ENCODE data around the gene BNC2. TPM values are rescaled to one million over a fixed set of nuclear protein-coding genes. Genes with fewer than 3 reads are reported as not detected.
A peak's percentile ranks its signal among the peaks of the same experiment; 100 is the strongest.

BNC2 gene
- total RNA-seq, 1 experiment from 2014 or later: 43.6 TPM

DNA sequence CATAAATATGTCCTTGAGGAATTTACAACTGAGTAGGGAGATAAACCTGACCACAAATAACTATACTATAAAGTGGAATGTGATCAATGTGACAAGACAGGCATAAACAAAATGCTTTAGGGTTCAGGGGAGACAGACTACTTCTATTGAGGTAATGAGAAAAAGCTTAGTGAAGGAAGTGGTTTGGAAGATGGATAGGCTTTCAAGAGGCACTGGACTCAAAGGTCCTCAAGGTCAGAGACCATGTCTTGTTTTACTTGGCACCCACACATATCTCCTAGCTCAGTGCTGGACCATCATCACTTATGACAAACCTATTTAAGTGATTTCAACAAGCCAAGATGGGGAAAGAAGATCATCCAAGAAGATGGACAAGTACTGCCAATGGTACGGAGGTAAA is 257.8 kb downstream of the BNC2 start:
- WGBS (ENCODE audit: extremely low coverage, insufficient read length, low lambda C conversion rate): no CpG with 5 or more reads among the region's 1 CpG
- peak overlapping the region in 1 of 3 experiments; percentile 16; a peak in 3 of 7 replicates for H3K27ac Mint-ChIP-seq

More for the DNA sequence above, 257.8 kb downstream of the BNC2 start:
- no peaks in the 10 kb centered on the region for H3K36me3 Mint-ChIP-seq (ENCODE audit: insufficient read depth in 1 of 3, low read depth in 3 of 3)
- no peak overlapping the region for H3K18ac ChIP-seq (ENCODE audit: insufficient read length, low read depth, low read length)
- H2AK5ac ChIP-seq (ENCODE audit: insufficient read length, low read length): no peak overlapping the region
- DNase-seq: no peak
- H4K5ac ChIP-seq (ENCODE audit: insufficient read length, low read depth, low read length): no peak overlapping the region
- no peaks in the 10 kb centered on the region for H3K27me3 ChIP-seq (ENCODE audit: insufficient read depth, low read length)
- no peak overlapping the region for H2AFZ ChIP-seq (ENCODE audit: low read length)
- no peak overlapping the region for H2BK5ac ChIP-seq (ENCODE audit: insufficient read length, low read length)
- no peaks in the 10 kb centered on the region for H3K9me3 Mint-ChIP-seq
- H3K27ac ChIP-seq (ENCODE audit: insufficient read length, low read depth, low read length): no peak overlapping the region
- peaks cover 55 to 59% of the 10 kb centered on the region in 2 experiments for H3K4me1 Mint-ChIP-seq
- no peaks in the 10 kb centered on the region for H4K20me1 ChIP-seq (ENCODE audit: control insufficient read depth, insufficient read depth, insufficient read length)
- H3K4me2 ChIP-seq (ENCODE audit: insufficient read depth, insufficient read length, low read length): no peak overlapping the region
- no peak overlapping the region for H3K9ac ChIP-seq (ENCODE audit: extremely low read depth, insufficient read length, low read length)
- H2BK15ac ChIP-seq (ENCODE audit: low read depth, low read length): no peak overlapping the region
- no peak overlapping the region for H4K91ac ChIP-seq (ENCODE audit: insufficient read length, low read depth, low read length)
- no peak overlapping the region for H4K8ac ChIP-seq (replicated peaks; ENCODE audit: insufficient read length, low read depth, low read length)
- H3K79me2 ChIP-seq (ENCODE audit: insufficient read depth, low read length): no peaks in the 10 kb centered on the region
- no peaks in the 10 kb centered on the region for H3K9me3 ChIP-seq (ENCODE audit: control insufficient read depth, low read depth, low read length)
- no peaks in the 10 kb centered on the region for H3K79me1 ChIP-seq (ENCODE audit: insufficient read depth, low read depth, low read length, poor library complexity, severe bottlenecking)
- H3K27me3 Mint-ChIP-seq (ENCODE audit: low read depth): no peaks in the 10 kb centered on the region
- H3K14ac ChIP-seq (ENCODE audit: insufficient read depth, low read length): no peak overlapping the region
- no peak overlapping the region for H3K56ac ChIP-seq (ENCODE audit: insufficient read length, low read depth, low read length)
- no peak overlapping the region for H3K23ac ChIP-seq (ENCODE audit: insufficient read length, low read depth, low read length)
- no peak overlapping the region for H3T11ph ChIP-seq (ENCODE audit: low read length)
- TF ChIP-seq, protein P1, sequence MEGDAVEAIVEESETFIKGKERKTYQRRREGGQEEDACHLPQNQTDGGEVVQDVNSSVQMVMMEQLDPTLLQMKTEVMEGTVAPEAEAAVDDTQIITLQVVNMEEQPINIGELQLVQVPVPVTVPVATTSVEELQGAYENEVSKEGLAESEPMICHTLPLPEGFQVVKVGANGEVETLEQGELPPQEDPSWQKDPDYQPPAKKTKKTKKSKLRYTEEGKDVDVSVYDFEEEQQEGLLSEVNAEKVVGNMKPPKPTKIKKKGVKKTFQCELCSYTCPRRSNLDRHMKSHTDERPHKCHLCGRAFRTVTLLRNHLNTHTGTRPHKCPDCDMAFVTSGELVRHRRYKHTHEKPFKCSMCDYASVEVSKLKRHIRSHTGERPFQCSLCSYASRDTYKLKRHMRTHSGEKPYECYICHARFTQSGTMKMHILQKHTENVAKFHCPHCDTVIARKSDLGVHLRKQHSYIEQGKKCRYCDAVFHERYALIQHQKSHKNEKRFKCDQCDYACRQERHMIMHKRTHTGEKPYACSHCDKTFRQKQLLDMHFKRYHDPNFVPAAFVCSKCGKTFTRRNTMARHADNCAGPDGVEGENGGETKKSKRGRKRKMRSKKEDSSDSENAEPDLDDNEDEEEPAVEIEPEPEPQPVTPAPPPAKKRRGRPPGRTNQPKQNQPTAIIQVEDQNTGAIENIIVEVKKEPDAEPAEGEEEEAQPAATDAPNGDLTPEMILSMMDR (conservative IDR thresholded peaks at IDR 0.05): no peak
- H2BK12ac ChIP-seq (ENCODE audit: insufficient read length, low read depth, low read length): no peak overlapping the region
- no peaks in the 10 kb centered on the region for H3K23me2 ChIP-seq (ENCODE audit: insufficient read length, low read depth, low read length, poor library complexity, severe bottlenecking)
- H2BK20ac ChIP-seq (ENCODE audit: low read depth, low read length, poor library complexity, severe bottlenecking): no peak overlapping the region
- H3K4ac ChIP-seq (ENCODE audit: low read depth, low read length): no peak overlapping the region
- no peak overlapping the region for H2BK120ac ChIP-seq (ENCODE audit: low read depth, low read length, poor library complexity, severe bottlenecking)
- no peak overlapping the region for H3K4me3 Mint-ChIP-seq
- H3K4me1 ChIP-seq (ENCODE audit: insufficient read depth, low read length): peaks cover 3% of the 10 kb centered on the region

Data from H9 (cell line).